ENCODE results near the gene FOXP2. TPM values are rescaled to one million over a fixed set of nuclear protein-coding genes. Genes with fewer than 3 reads are reported as not detected.
"Not testable (repeated sequence)": the region's sequence is repeated elsewhere in the genome, so short reads cannot be mapped to it uniquely, and the experiment has no call there.

Gene FOXP2
- total RNA-seq, 1 donor from 2014 or later, result 13.9 TPM

DNA sequence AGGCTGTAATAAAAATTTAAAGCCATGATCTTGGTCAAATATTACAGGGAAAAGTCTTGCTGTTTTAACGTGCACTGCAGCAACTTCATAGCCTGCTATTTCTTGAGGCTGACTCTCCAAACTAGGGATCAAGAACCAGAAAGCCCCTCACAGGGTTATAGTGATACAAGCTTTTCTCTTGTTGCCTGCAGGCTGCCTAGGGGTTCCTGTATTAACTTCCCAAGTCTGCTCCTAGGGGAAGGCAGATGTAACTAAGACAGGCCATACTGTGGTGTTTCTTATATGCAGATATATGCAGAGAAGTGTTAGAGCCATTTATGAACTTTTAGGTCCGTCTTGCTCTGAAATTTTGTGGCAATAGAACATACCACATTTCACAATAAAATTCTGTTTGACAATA lies 175.7 kb downstream of the FOXP2 start:
- no peak overlapping the region for H3K27ac Mint-ChIP-seq
- TF ChIP-seq, protein P1, sequence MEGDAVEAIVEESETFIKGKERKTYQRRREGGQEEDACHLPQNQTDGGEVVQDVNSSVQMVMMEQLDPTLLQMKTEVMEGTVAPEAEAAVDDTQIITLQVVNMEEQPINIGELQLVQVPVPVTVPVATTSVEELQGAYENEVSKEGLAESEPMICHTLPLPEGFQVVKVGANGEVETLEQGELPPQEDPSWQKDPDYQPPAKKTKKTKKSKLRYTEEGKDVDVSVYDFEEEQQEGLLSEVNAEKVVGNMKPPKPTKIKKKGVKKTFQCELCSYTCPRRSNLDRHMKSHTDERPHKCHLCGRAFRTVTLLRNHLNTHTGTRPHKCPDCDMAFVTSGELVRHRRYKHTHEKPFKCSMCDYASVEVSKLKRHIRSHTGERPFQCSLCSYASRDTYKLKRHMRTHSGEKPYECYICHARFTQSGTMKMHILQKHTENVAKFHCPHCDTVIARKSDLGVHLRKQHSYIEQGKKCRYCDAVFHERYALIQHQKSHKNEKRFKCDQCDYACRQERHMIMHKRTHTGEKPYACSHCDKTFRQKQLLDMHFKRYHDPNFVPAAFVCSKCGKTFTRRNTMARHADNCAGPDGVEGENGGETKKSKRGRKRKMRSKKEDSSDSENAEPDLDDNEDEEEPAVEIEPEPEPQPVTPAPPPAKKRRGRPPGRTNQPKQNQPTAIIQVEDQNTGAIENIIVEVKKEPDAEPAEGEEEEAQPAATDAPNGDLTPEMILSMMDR (IDR thresholded peaks at IDR 0.05; ENCODE audit: unreplicated experiment), result no peak
- H3K9me3 Mint-ChIP-seq, result no peaks in the 10 kb centered on the region
- no peak for DNase-seq (ENCODE audit: low spot score in 2 of 2, unreplicated experiment in 2 of 2)
- H3K4me3 Mint-ChIP-seq, result no peak overlapping the region
- H3K36me3 Mint-ChIP-seq, result no peaks in the 10 kb centered on the region
- peaks cover 13% of the 10 kb centered on the region for H3K4me1 Mint-ChIP-seq
- H3K27me3 Mint-ChIP-seq (ENCODE audit: low read depth), result no peaks in the 10 kb centered on the region

GRCh38 chr7:114598946-114599345 lies 184.3 kb downstream of the FOXP2 start:
- Mint-ChIP-seq H3K27ac (no peak overlapping the region), H3K9me3 (peaks cover 6% of the 10 kb centered on the region), H3K4me1 (no peaks in the 10 kb centered on the region), H3K4me3 (no peak overlapping the region), H3K36me3 (no peaks in the 10 kb centered on the region), H3K27me3 (ENCODE audit: low read depth) (no peaks in the 10 kb centered on the region)
- TF ChIP-seq, protein P1 (IDR thresholded peaks at IDR 0.05; ENCODE audit: unreplicated experiment), result no peak
- no peak for DNase-seq (ENCODE audit: low spot score in 2 of 2, unreplicated experiment in 2 of 2)

DNA sequence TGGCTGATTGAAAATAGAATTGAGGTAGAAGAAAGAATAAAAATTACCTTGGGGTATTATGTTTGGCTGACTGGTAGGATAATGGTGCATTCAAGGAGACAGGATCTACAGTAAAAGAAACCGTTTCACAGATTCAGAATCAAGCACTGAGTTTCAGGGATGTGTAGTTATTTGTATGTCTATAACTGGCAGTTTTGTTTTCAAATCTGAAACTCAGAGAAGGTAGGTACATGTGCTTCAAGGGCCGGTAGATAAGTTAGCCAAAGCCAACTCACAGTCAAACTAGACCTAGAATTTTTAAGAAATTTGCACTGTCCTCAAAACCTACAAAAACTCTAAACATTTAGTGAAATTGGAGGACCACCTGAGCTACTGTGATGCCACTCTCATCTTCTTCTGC lies 191.5 kb downstream of the FOXP2 start:
- H3K4me3 Mint-ChIP-seq, result no peak overlapping the region
- no peaks in the 10 kb centered on the region for H3K36me3 Mint-ChIP-seq
- no peak for DNase-seq (ENCODE audit: low spot score in 2 of 2, unreplicated experiment in 2 of 2)
- H3K27ac Mint-ChIP-seq, result no peak overlapping the region
- H3K4me1 Mint-ChIP-seq, result no peaks in the 10 kb centered on the region
- no peaks in the 10 kb centered on the region for H3K27me3 Mint-ChIP-seq (ENCODE audit: low read depth)
- H3K9me3 Mint-ChIP-seq, result no peaks in the 10 kb centered on the region
- TF ChIP-seq, protein P1 (IDR thresholded peaks at IDR 0.05; ENCODE audit: unreplicated experiment), result no peak

- H3K27ac Mint-ChIP-seq; H3K36me3 Mint-ChIP-seq; H3K4me3 Mint-ChIP-seq; H3K27me3 Mint-ChIP-seq (ENCODE audit: low read depth); H3K9me3 Mint-ChIP-seq; DNase-seq (ENCODE audit: low spot score in 2 of 2, unreplicated experiment in 2 of 2); H3K4me1 Mint-ChIP-seq: not testable (repeated sequence)
These were observed 194.2 kb downstream of the FOXP2 start for GRCh38 chr7:114608822-114609221.

DNA sequence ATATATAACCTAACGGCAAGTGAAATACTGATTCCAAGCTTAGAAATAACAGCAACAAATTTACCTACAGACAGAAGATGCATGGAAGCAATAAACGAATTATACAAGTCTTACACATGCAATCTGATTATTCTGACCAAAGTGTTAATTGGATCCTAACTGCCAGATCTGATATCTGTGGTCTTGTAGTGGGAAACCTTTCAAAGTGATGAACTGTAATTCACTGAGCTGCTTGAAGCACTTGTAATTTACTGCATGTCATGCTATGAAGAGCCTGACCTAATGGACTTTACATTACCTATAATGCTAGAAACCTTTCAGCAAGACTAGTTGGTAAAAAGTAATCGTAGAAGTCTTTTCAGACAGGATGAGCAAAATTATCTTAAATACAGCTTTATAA lies 205.6 kb downstream of the FOXP2 start:
- no peak overlapping the region for H3K27ac Mint-ChIP-seq
- TF ChIP-seq, protein P1 (IDR thresholded peaks at IDR 0.05; ENCODE audit: unreplicated experiment), result no peak
- peaks cover 4% of the 10 kb centered on the region for H3K9me3 Mint-ChIP-seq
- H3K36me3 Mint-ChIP-seq, result peaks cover 3% of the 10 kb centered on the region
- DNase-seq (ENCODE audit: low spot score in 2 of 2, unreplicated experiment in 2 of 2), result no peak
- H3K4me1 Mint-ChIP-seq, result peaks cover 27% of the 10 kb centered on the region
- no peaks in the 10 kb centered on the region for H3K27me3 Mint-ChIP-seq (ENCODE audit: low read depth)
- no peak overlapping the region for H3K4me3 Mint-ChIP-seq

GRCh38 chr7:114622221-114622620 lies 207.6 kb downstream of the FOXP2 start:
- no peak overlapping the region for H3K4me3 Mint-ChIP-seq
- no peaks in the 10 kb centered on the region for H3K27me3 Mint-ChIP-seq (ENCODE audit: low read depth)
- H3K27ac Mint-ChIP-seq, result no peak overlapping the region
- H3K4me1 Mint-ChIP-seq, result peaks cover 27% of the 10 kb centered on the region
- peaks cover 1% of the 10 kb centered on the region for H3K36me3 Mint-ChIP-seq
- H3K9me3 Mint-ChIP-seq, result peaks cover 2% of the 10 kb centered on the region
- DNase-seq (ENCODE audit: low spot score in 2 of 2, unreplicated experiment in 2 of 2), result no peak
- TF ChIP-seq, protein P1 (IDR thresholded peaks at IDR 0.05; ENCODE audit: unreplicated experiment), result no peak
